ENCODE data around the gene ALG2. TPM values are rescaled to one million over a fixed set of nuclear protein-coding genes. Genes with fewer than 3 reads are reported as not detected.

The ALG2 gene
- polyA plus RNA-seq, 1 experiment: 61.6 TPM

DNA sequence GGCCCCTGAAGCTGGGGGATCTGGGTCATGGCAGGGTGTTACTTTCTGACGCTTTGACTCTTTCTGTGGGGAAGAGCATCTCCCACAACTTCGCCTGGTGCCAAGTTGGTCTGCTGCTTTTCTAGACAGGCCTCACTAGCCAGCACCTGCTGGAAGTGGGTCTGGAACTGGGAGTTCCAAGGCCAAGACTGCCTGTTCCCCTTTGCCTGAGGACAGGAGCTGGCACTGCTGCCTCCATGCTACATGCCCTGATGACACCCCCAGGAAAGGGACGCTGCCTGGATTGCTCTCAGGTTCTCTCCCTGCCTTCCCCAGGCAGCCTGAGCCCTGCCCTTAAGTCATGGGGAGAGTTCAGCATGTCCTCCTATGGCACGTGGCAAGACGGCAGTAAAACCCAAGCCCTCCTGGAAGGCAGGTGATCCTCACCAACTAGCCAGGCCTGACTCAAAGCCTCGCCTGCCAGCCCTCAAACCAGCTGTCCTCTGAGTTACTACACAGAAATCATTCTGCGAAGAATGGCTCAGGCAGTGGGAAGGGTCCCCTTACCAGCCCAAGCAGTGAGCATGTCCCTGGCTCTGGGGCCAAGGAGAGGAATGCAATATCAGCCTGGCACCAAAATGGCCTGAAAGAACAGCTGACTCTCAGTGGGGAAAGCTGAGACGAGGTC lies 36.1 kb upstream of the ALG2 start:
- TF ChIP-seq, protein P1, sequence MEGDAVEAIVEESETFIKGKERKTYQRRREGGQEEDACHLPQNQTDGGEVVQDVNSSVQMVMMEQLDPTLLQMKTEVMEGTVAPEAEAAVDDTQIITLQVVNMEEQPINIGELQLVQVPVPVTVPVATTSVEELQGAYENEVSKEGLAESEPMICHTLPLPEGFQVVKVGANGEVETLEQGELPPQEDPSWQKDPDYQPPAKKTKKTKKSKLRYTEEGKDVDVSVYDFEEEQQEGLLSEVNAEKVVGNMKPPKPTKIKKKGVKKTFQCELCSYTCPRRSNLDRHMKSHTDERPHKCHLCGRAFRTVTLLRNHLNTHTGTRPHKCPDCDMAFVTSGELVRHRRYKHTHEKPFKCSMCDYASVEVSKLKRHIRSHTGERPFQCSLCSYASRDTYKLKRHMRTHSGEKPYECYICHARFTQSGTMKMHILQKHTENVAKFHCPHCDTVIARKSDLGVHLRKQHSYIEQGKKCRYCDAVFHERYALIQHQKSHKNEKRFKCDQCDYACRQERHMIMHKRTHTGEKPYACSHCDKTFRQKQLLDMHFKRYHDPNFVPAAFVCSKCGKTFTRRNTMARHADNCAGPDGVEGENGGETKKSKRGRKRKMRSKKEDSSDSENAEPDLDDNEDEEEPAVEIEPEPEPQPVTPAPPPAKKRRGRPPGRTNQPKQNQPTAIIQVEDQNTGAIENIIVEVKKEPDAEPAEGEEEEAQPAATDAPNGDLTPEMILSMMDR (IDR thresholded peaks at IDR 0.05; ENCODE audit: low read depth, low read length): no peak
- no peak for DNase-seq (ENCODE audit: low read depth, low spot score)
- POLR2A ChIA-PET: no interaction called here
- no peak overlapping the region for H3K4me3 ChIP-seq (ENCODE audit: low read depth, low read length)
- CTCF ChIA-PET: interaction anchor here (0.7 kb wide), 1 partner anchor 303 kb away, joined by 3 read pairs; no protein-coding TSS in a partner anchor
- H3K27ac ChIP-seq (ENCODE audit: low read depth, low read length): no peak overlapping the region
- no peaks in the 10 kb centered on the region; the same call in 1 of the 2 replicates for H3K9me3 ChIP-seq (ENCODE audit: control insufficient read depth, insufficient read depth, low read length)
- H3K27me3 ChIP-seq (ENCODE audit: control insufficient read depth, insufficient read depth, low read length): peaks cover 5% of the 10 kb centered on the region

DNA sequence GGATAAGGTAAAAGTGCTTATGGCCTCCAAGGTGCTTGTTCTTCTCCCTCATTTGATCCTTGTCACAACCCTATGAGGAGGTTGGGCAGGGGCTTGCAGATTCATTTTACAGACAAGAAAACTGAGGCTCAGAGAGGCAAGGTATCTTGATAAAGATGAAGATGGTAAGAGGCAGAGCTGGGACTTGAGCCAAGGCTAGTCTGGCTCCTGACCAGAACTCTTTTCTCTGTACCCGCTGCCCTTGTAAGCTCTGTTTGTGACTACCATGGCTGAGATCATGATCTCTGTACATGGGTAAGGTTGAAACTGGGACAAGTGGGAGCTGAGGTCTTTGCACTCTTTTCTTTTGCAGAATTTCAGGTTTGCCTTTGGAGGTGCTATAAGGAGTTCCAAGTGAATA lies 33.9 kb upstream of the ALG2 start:
- TF ChIP-seq, protein P1 (IDR thresholded peaks at IDR 0.05; ENCODE audit: low read depth, low read length): no peak
- Histone ChIP-seq H3K4me3 (ENCODE audit: low read depth, low read length) (no peak overlapping the region), H3K9me3 (ENCODE audit: control insufficient read depth, insufficient read depth, low read length) (no peaks in the 10 kb centered on the region; the same call in 1 of the 2 replicates), H3K27me3 (ENCODE audit: control insufficient read depth, insufficient read depth, low read length) (peaks cover 5% of the 10 kb centered on the region), H3K27ac (ENCODE audit: low read depth, low read length) (no peak overlapping the region)
- no peak for DNase-seq (ENCODE audit: low read depth, low spot score)
- ChIA-PET POLR2A (no interaction called here), CTCF (no interaction called here)

GRCh38 chr9:99253772-99254431 lies 32.2 kb upstream of the ALG2 start:
- POLR2A ChIA-PET: no interaction called here
- Histone ChIP-seq H3K4me3 (ENCODE audit: low read depth, low read length) (no peak overlapping the region), H3K9me3 (ENCODE audit: control insufficient read depth, insufficient read depth, low read length) (no peaks in the 10 kb centered on the region; the same call in 1 of the 2 replicates), H3K27ac (ENCODE audit: low read depth, low read length) (no peak overlapping the region), H3K27me3 (ENCODE audit: control insufficient read depth, insufficient read depth, low read length) (peaks cover 5% of the 10 kb centered on the region)
- DNase-seq (ENCODE audit: low read depth, low spot score): no peak
- TF ChIP-seq, protein P1 (IDR thresholded peaks at IDR 0.05; ENCODE audit: low read depth, low read length): no peak
- CTCF ChIA-PET: no interaction called here

GRCh38 chr9:99253134-99253533 lies 31.4 kb upstream of the ALG2 start:
- Histone ChIP-seq H3K4me3 (ENCODE audit: low read depth, low read length) (no peak overlapping the region), H3K9me3 (ENCODE audit: control insufficient read depth, insufficient read depth, low read length) (no peaks in the 10 kb centered on the region; the same call in 1 of the 2 replicates), H3K27ac (ENCODE audit: low read depth, low read length) (no peak overlapping the region), H3K27me3 (ENCODE audit: control insufficient read depth, insufficient read depth, low read length) (peaks cover 5% of the 10 kb centered on the region)
- TF ChIP-seq, protein P1 (IDR thresholded peaks at IDR 0.05; ENCODE audit: low read depth, low read length): no peak
- ChIA-PET CTCF (no interaction called here), POLR2A (no interaction called here)
- no peak for DNase-seq (ENCODE audit: low read depth, low spot score)

DNA sequence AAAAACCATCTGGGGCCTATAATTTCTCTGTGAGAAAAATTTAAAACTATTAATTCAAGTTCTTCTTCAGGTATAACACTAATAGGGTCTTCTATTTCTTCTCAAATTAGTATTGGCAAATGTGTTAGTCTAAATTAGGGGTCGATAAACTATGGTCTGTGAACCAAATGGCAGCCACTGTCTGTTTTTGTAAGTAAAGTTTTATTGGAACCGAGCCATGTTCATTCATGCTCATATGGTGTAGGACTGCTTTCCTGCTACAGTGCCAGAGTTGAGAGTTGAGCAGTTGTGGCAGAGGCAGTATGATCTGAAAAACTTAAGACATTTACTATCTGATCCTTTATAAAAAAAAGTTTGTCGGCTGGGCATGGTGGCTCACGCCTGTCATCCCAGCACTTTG lies 29.4 kb upstream of the ALG2 start:
- Histone ChIP-seq H3K4me3 (ENCODE audit: low read depth, low read length) (no peak overlapping the region), H3K9me3 (ENCODE audit: control insufficient read depth, insufficient read depth, low read length) (no peaks in the 10 kb centered on the region; the same call in 1 of the 2 replicates), H3K27me3 (ENCODE audit: control insufficient read depth, insufficient read depth, low read length) (peaks cover 5% of the 10 kb centered on the region), H3K27ac (ENCODE audit: low read depth, low read length) (no peak overlapping the region)
- TF ChIP-seq, protein P1 (IDR thresholded peaks at IDR 0.05; ENCODE audit: low read depth, low read length): no peak
- ChIA-PET CTCF (no interaction called here), POLR2A (no interaction called here)
- DNase-seq (ENCODE audit: low read depth, low spot score): no peak
